GM23338 (cell line): ENCODE results near the gene CNN2. TPM values are rescaled to one million over a fixed set of nuclear protein-coding genes. Genes with fewer than 3 reads are reported as not detected.

Source experiments
- ATAC-seq: fragments of 200-7000 bp; cut with Tn5 transposase; 3 replicates; pipeline ENCODE4 v1.9.1; 2020
- DNase-seq: peaks from one replicate; pipeline ENCODE4 v3.0.0-alpha.2; 2015; ENCODE audit warnings: low spot score
- H2AFZ ChIP-seq: fragments of 200-600 bp; sonication (generic); 2 replicates; pipeline ENCODE4 v1.8.0; 2016; ENCODE audit warnings: antibody characterized with exemption, mild to moderate bottlenecking, moderate library complexity
- H3F3A ChIP-seq: fragments of 200-600 bp; sonication (generic); replicated peaks from 2 replicates; pipeline ENCODE4 v1.8.0; 2017; ENCODE audit warnings: antibody characterized with exemption, mixed run types, low read depth
- H3K27ac ChIP-seq: fragments of 200-600 bp; sonication (generic); 2 replicates; pipeline ENCODE4 v1.6.1; 2016; ENCODE audit warnings: low read depth
- H3K27me3 ChIP-seq: fragments of 200-600 bp; sonication (generic); 2 replicates; pipeline ENCODE4 v1.8.0; 2016; ENCODE audit warnings: mild to moderate bottlenecking, mixed run types, moderate library complexity; ENCODE audit not compliant: insufficient read depth
- H3K36me3 ChIP-seq: fragments of 200-600 bp; sonication (generic); 2 replicates; pipeline ENCODE4 v1.8.0; 2016; ENCODE audit warnings: mild to moderate bottlenecking; ENCODE audit not compliant: insufficient read depth
- H3K4me1 ChIP-seq: fragments of 200-600 bp; sonication (generic); 2 replicates; pipeline ENCODE4 v1.8.0; 2016; ENCODE audit warnings: mild to moderate bottlenecking, moderate library complexity; ENCODE audit not compliant: insufficient read depth
- H3K4me2 ChIP-seq: fragments of 200-600 bp; sonication (generic); 2 replicates; pipeline ENCODE4 v1.7.1; 2017; ENCODE audit warnings: mixed run types
- H3K4me3 ChIP-seq: fragments of 200-600 bp; sonication (generic); 2 replicates; pipeline ENCODE4 v1.6.1; 2016; ENCODE audit warnings: mixed run types
- H3K79me2 ChIP-seq: fragments of 200-600 bp; sonication (generic); replicated peaks from 2 replicates; pipeline ENCODE4 v1.8.0; 2017; ENCODE audit warnings: mild to moderate bottlenecking; ENCODE audit not compliant: insufficient read depth
- H3K9me2 ChIP-seq: fragments of 200-600 bp; sonication (generic); 2 replicates; pipeline ENCODE4 v1.8.0; 2017; ENCODE audit not compliant: insufficient read depth
- H4K20me1 ChIP-seq: fragments of 200-600 bp; sonication (generic); replicated peaks from 2 replicates; pipeline ENCODE4 v1.8.0; 2017; ENCODE audit warnings: mild to moderate bottlenecking; ENCODE audit not compliant: insufficient read depth
- H3K27ac Mint-ChIP-seq: 2 replicates; pipeline ENCODE4 v1.8.0; 2020; ENCODE audit warnings: inconsistent platforms, mild to moderate bottlenecking, moderate library complexity, mixed read lengths
- H3K27me3 Mint-ChIP-seq: 3 replicates; pipeline ENCODE4 v1.8.0; 2022; ENCODE audit warnings: low read depth, mild to moderate bottlenecking, moderate library complexity, mixed read lengths, inconsistent platforms; ENCODE audit not compliant: insufficient read depth, poor library complexity
- H3K36me3 Mint-ChIP-seq: 3 replicates; pipeline ENCODE4 v1.8.0; 2021; ENCODE audit warnings: low read depth, mild to moderate bottlenecking, inconsistent platforms, moderate library complexity, mixed read lengths
- H3K4me1 Mint-ChIP-seq: 3 replicates; pipeline ENCODE4 v1.8.0; 2020; ENCODE audit warnings: mild to moderate bottlenecking, inconsistent platforms, mixed read lengths
- H3K4me3 Mint-ChIP-seq: 3 replicates; pipeline ENCODE4 v1.8.0; 2021; ENCODE audit warnings: moderate library complexity, mild to moderate bottlenecking, inconsistent platforms, mixed read lengths
- H3K9me3 Mint-ChIP-seq: 3 replicates; pipeline ENCODE4 v1.8.0; 2020; ENCODE audit warnings: moderate library complexity, mild to moderate bottlenecking, inconsistent platforms, mixed read lengths
- CTCF ChIP-seq, 2 experiments: fragments of 200-600 bp in 1 of 2; sonication (generic) in 1 of 2; conservative IDR thresholded peaks; 2 replicates each; pipeline versions ENCODE4 v1.5.1 to v1.6.1; 2016 to 2017; ENCODE audit warnings: antibody characterized with exemption in 2 of 2, low read depth in 2 of 2, mild to moderate bottlenecking in 2 of 2, moderate library complexity in 1 of 2
- EZH2 ChIP-seq: fragments of 200-600 bp; sonication (generic); IDR thresholded peaks from one replicate; pipeline ENCODE4 v1.8.0; 2017; ENCODE audit warnings: antibody characterized with exemption, mild to moderate bottlenecking, low read depth; ENCODE audit not compliant: unreplicated experiment
- EZH2phosphoT487 ChIP-seq: fragments of 200-600 bp; sonication (generic); IDR thresholded peaks from one replicate; pipeline ENCODE4 v1.8.1; 2018; ENCODE audit warnings: antibody characterized with exemption; ENCODE audit not compliant: unreplicated experiment
- POLR2AphosphoS5 ChIP-seq: IDR thresholded peaks from 2 replicates; pipeline ENCODE4 v1.6.1; 2016; ENCODE audit warnings: antibody characterized with exemption, low read depth
- REST ChIP-seq: IDR thresholded peaks from one replicate; pipeline ENCODE4 v1.6.1; 2018; ENCODE audit warnings: antibody characterized with exemption; ENCODE audit not compliant: unreplicated experiment
- STAT1 ChIP-seq: IDR thresholded peaks from one replicate; pipeline ENCODE4 v1.6.1; 2016; ENCODE audit warnings: antibody characterized with exemption; ENCODE audit not compliant: unreplicated experiment
- ZNF114 ChIP-seq: fragments of 250-450 bp; sonication (Bioruptor Pico); IDR thresholded peaks from 2 replicates; pipeline ENCODE4 v1.5.0; 2020; ENCODE audit warnings: mild to moderate bottlenecking, moderate library complexity
- ZNF331 ChIP-seq: fragments of 250-450 bp; sonication (Bioruptor Pico); IDR thresholded peaks from 2 replicates; pipeline ENCODE4 v1.5.0; 2020; ENCODE audit warnings: low read depth, mild to moderate bottlenecking, moderate library complexity
- polyA plus RNA-seq: library from polyadenylated mRNA; unstranded; fragments of >200 nt; fragmentation: Nextera tagmentation; extraction: Ambion mirVana; gene quantifications from 2 replicates; pipeline ENCODE4 v1.2.1, GENCODE V29; 2016
- total RNA-seq: library from RNA; depleted of rRNA; stranded (reverse); fragments of >200 nt; shearing (Covaris generic); gene quantifications from 2 replicates; pipeline ENCODE4 v1.2.3, GENCODE V29; 2014

Gene CNN2
- total and polyA plus RNA-seq, 2 experiments from 2014 or later = 330 to 392 TPM

GRCh38 chr19:980133-980998, 46.0 kb upstream of the CNN2 start:
- no peaks in the 10 kb centered on the region for H3K36me3 ChIP-seq
- Mint-ChIP-seq H3K4me1 (peaks cover 13% of the 10 kb centered on the region; the same call in 2 of the 3 replicates), H3K27me3 (peaks cover 30% of the 10 kb centered on the region), H3K27ac (peak overlapping the region; percentile 92), H3K9me3 (no peaks in the 10 kb centered on the region), H3K36me3 (no peaks in the 10 kb centered on the region), H3K4me3 (peak overlapping the region; percentile 41)
- ATAC-seq (peak; percentile 16), DNase-seq (peak; percentile 69)
- no peaks in the 10 kb centered on the region for H4K20me1 ChIP-seq
- peak overlapping the region; percentile 60; the same call in 1 of the 2 replicates for H3K4me2 ChIP-seq
- 0 out of 2 replicates have a peak overlapping the region, but pooled peaks have one; percentile 39 for H3K27ac ChIP-seq
- peaks cover 9% of the 10 kb centered on the region; the same call in 1 of the 2 replicates for H3K4me1 ChIP-seq
- peaks cover 24% of the 10 kb centered on the region for H3F3A ChIP-seq
- TF ChIP-seq EZH2phosphoT487 (no peak), REST (no peak), CTCF (conservative IDR thresholded peaks at IDR 0.05; ENCODE audit: low read depth in 2 of 2) (no peak), POLR2AphosphoS5 (no peak), ZNF114 (CRISPR knock-in tag) (no peak), ZNF331 (CRISPR knock-in tag) (no peak), STAT1 (no peak), EZH2 (no peak)
- no peak overlapping the region for H3K4me3 ChIP-seq
- no peak overlapping the region for H2AFZ ChIP-seq
- H3K27me3 ChIP-seq = no peaks in the 10 kb centered on the region
- no peaks in the 10 kb centered on the region for H3K9me2 ChIP-seq
- peaks cover 7% of the 10 kb centered on the region for H3K79me2 ChIP-seq
